B cell (primary cell): Measurements from ENCODE around the gene GRK1.

Source experiments
- CTCF ChIP-seq: fragments of 200-600 bp; IDR thresholded peaks from one replicate; pipeline ENCODE4 v1.8.0; 2022; ENCODE audit warnings: antibody characterized with exemption, mild to moderate bottlenecking
- EZH2 ChIP-seq: IDR thresholded peaks from 2 replicates; pipeline ENCODE4 v1.6.1; 2012; ENCODE audit warnings: borderline replicate concordance, low read depth, mild to moderate bottlenecking, moderate library complexity, low read length; ENCODE audit not compliant: insufficient read depth, poor library complexity, severe bottlenecking

- no peak for TF ChIP-seq EZH2
- no peak for TF ChIP-seq CTCF
Measured at GRCh38 chr13:113669231-113669754, 2.3 kb downstream of the GRK1 start.
